IMR-90 (cell line): ENCODE measurements around the gene MICAL2. TPM values are rescaled to one million over a fixed set of nuclear protein-coding genes. Genes with fewer than 3 reads are reported as not detected.
A peak's percentile ranks its signal among the peaks of the same experiment; 100 is the strongest.

Source experiments
- ATAC-seq: fragments of 200-7000 bp; cut with Tn5 transposase; 2 replicates; pipeline ENCODE4 v1.9.1; 2020; ENCODE audit warnings: low read depth, mild to moderate bottlenecking, moderate library complexity
- BruUV-seq: library from RNA; stranded (reverse); fragments of 400-500 nt; replicated peaks from 2 replicates; lab custom pipeline; 2021; lab: Mats Ljungman, UMichigan
- CTCF ChIA-PET: fragments of 300-600 bp; formaldehyde crosslinking; extraction: SDS; loops from one replicate; lab custom pipeline; 2021; ENCODE audit warnings: antibody characterized with exemption; lab: Yijun Ruan, JAX
- POLR2A ChIA-PET: fragments of 300-600 bp; sonication (Branson Sonifier 250); formaldehyde crosslinking; loops from one replicate; lab custom pipeline; 2022; ENCODE audit warnings: antibody characterized with exemption; ENCODE audit not compliant: unreplicated experiment; lab: Charles Lee
- DNase-seq: peaks from one replicate; pipeline ENCODE4 v3.0.0; 2013
- H2AFZ ChIP-seq: replicated peaks from 2 replicates; pipeline ENCODE3; 2013; ENCODE audit warnings: low read length, mild to moderate bottlenecking; ENCODE audit not compliant: poor library complexity
- H2AK5ac ChIP-seq: 2 replicates; pipeline ENCODE4 v1.6.1; 2013; ENCODE audit warnings: low read depth, low read length, inconsistent platforms
- H2AK9ac ChIP-seq: replicated peaks from 2 replicates; pipeline ENCODE3; 2013; ENCODE audit warnings: mild to moderate bottlenecking, low read depth, low read length, moderate library complexity; ENCODE audit not compliant: poor library complexity
- H2BK120ac ChIP-seq: 2 replicates; pipeline ENCODE4 v1.6.1; 2013; ENCODE audit warnings: low read depth, low read length, inconsistent platforms
- H2BK15ac ChIP-seq: 3 replicates; pipeline ENCODE4 v1.6.1; 2013; ENCODE audit warnings: low read depth, low read length, inconsistent platforms
- H2BK20ac ChIP-seq: 2 replicates; pipeline ENCODE4 v1.6.1; 2013; ENCODE audit warnings: low read depth, mild to moderate bottlenecking, inconsistent platforms, low read length, moderate library complexity
- H2BK5ac ChIP-seq: 2 replicates; pipeline ENCODE4 v1.6.1; 2013; ENCODE audit warnings: mild to moderate bottlenecking, low read depth, low read length, inconsistent platforms; ENCODE audit not compliant: poor library complexity, severe bottlenecking
- H3K14ac ChIP-seq: replicated peaks from 2 replicates; pipeline ENCODE4 v1.6.1; 2013; ENCODE audit warnings: low read depth, low read length, inconsistent platforms
- H3K18ac ChIP-seq: 2 replicates; pipeline ENCODE4 v1.6.1; 2013; ENCODE audit warnings: low read depth, low read length, control low read depth
- H3K23ac ChIP-seq: 2 replicates; pipeline ENCODE4 v1.6.1; 2013; ENCODE audit warnings: low read depth, low read length, inconsistent platforms
- H3K27ac ChIP-seq: 2 replicates; pipeline ENCODE4 v1.5.1; 2013; ENCODE audit warnings: mild to moderate bottlenecking, control low read depth, low read length; ENCODE audit not compliant: insufficient read depth
- H3K27me3 ChIP-seq: 2 replicates; pipeline ENCODE4 v1.6.1; 2013; ENCODE audit warnings: low read length; ENCODE audit not compliant: control insufficient read depth, insufficient read depth
- H3K36me3 ChIP-seq: 2 replicates; pipeline ENCODE4 v1.6.1; 2013; ENCODE audit warnings: low read length, mixed read lengths; ENCODE audit not compliant: control insufficient read depth, insufficient read depth
- H3K4ac ChIP-seq: 2 replicates; pipeline ENCODE4 v1.6.1; 2013; ENCODE audit warnings: low read depth, low read length, inconsistent platforms
- H3K4me1 ChIP-seq: 2 replicates; pipeline ENCODE4 v1.6.1; 2013; ENCODE audit warnings: low read length, mixed read lengths; ENCODE audit not compliant: control insufficient read depth, insufficient read depth
- H3K4me2 ChIP-seq: 2 replicates; pipeline ENCODE4 v1.6.1; 2013; ENCODE audit warnings: low read depth, mild to moderate bottlenecking, control low read depth, low read length, moderate library complexity
- H3K4me3 ChIP-seq: 2 replicates; pipeline ENCODE4 v1.5.1; 2013; ENCODE audit warnings: low read depth, mild to moderate bottlenecking, control low read depth, low read length, moderate library complexity; ENCODE audit not compliant: insufficient read depth
- H3K56ac ChIP-seq: 2 replicates; pipeline ENCODE4 v1.6.1; 2013; ENCODE audit warnings: low read length, inconsistent platforms; ENCODE audit not compliant: insufficient read depth; ENCODE audit errors: extremely low read depth
- H3K79me1 ChIP-seq, 2 experiments: 2 replicates each; pipeline ENCODE4 v1.6.1; 2013; ENCODE audit warnings: low read length in 2 of 2, inconsistent platforms in 1 of 2, low read depth in 1 of 2
- H3K9ac ChIP-seq: 2 replicates; pipeline ENCODE4 v1.6.1; 2013; ENCODE audit warnings: low read depth, low read length, control low read depth
- H3K9me1 ChIP-seq: 2 replicates; pipeline ENCODE4 v1.6.1; 2013; ENCODE audit warnings: low read length, inconsistent platforms; ENCODE audit not compliant: insufficient read depth
- H3K9me3 ChIP-seq: 2 replicates; pipeline ENCODE4 v1.6.1; 2013; ENCODE audit warnings: low read length; ENCODE audit not compliant: control insufficient read depth, insufficient read depth
- H4K20me1 ChIP-seq: 2 replicates; pipeline ENCODE4 v1.6.1; 2013; ENCODE audit warnings: low read length, inconsistent platforms; ENCODE audit not compliant: insufficient read depth
- H4K5ac ChIP-seq: 2 replicates; pipeline ENCODE4 v1.6.1; 2013; ENCODE audit warnings: mild to moderate bottlenecking, low read depth, low read length, control low read depth
- H4K8ac ChIP-seq, 2 experiments: 2 replicates each; pipeline ENCODE4 v1.6.1; 2013; ENCODE audit warnings: low read depth in 2 of 2, low read length in 2 of 2, control low read depth in 1 of 2, inconsistent platforms in 1 of 2
- H4K91ac ChIP-seq: 2 replicates; pipeline ENCODE4 v1.6.1; 2013; ENCODE audit warnings: low read depth, low read length, inconsistent platforms; ENCODE audit not compliant: insufficient read depth
- BHLHE40 ChIP-seq: fragments of 150-350 bp; IDR thresholded peaks from 2 replicates; pipeline ENCODE4 v1.6.1; 2016; ENCODE audit warnings: mild to moderate bottlenecking, low read depth, low read length
- CEBPB ChIP-seq: IDR thresholded peaks from 2 replicates; pipeline ENCODE4 v1.6.1; 2012; ENCODE audit warnings: low read depth, low read length, improper control_type of control experiment
- CHD1 ChIP-seq: IDR thresholded peaks from 2 replicates; pipeline ENCODE4 v1.6.1; 2012; ENCODE audit warnings: low read depth, low read length, improper control_type of control experiment
- ELK1 ChIP-seq: fragments of 150-350 bp; IDR thresholded peaks from 2 replicates; pipeline ENCODE4 v1.6.1; 2016; ENCODE audit warnings: low read depth, mild to moderate bottlenecking, low read length, moderate library complexity, borderline replicate concordance
- FOS ChIP-seq: fragments of 150-350 bp; IDR thresholded peaks from 2 replicates; pipeline ENCODE4 v1.6.1; 2016; ENCODE audit warnings: low read depth, low read length
- MAFK ChIP-seq: IDR thresholded peaks from 2 replicates; pipeline ENCODE4 v1.6.1; 2012; ENCODE audit warnings: low read depth, low read length, improper control_type of control experiment
- MAZ ChIP-seq: IDR thresholded peaks from 2 replicates; pipeline ENCODE4 v1.6.1; 2012; ENCODE audit warnings: low read depth, mild to moderate bottlenecking, low read length, improper control_type of control experiment, moderate library complexity, borderline replicate concordance
- MXI1 ChIP-seq: IDR thresholded peaks from 2 replicates; pipeline ENCODE4 v1.6.1; 2012; ENCODE audit warnings: low read depth, mild to moderate bottlenecking, low read length, moderate library complexity, borderline replicate concordance
- NFE2L2 ChIP-seq: fragments of 150-350 bp; IDR thresholded peaks from 2 replicates; pipeline ENCODE4 v1.6.1; 2016; ENCODE audit warnings: low read depth, mild to moderate bottlenecking, low read length
- POLR2A ChIP-seq: IDR thresholded peaks from 2 replicates; pipeline ENCODE4 v1.6.1; 2012; ENCODE audit warnings: mild to moderate bottlenecking, low read depth, low read length
- RAD21 ChIP-seq: IDR thresholded peaks from 2 replicates; pipeline ENCODE4 v1.6.1; 2012; ENCODE audit warnings: low read length, improper control_type of control experiment
- RCOR1 ChIP-seq: IDR thresholded peaks from 2 replicates; pipeline ENCODE4 v1.6.1; 2012; ENCODE audit warnings: mild to moderate bottlenecking, low read length, improper control_type of control experiment; ENCODE audit not compliant: insufficient replicate concordance
- RFX5 ChIP-seq: IDR thresholded peaks from 2 replicates; pipeline ENCODE4 v1.8.0; 2012; ENCODE audit warnings: low read depth, mild to moderate bottlenecking, low read length, moderate library complexity
- SMC3 ChIP-seq: fragments of 150-350 bp; IDR thresholded peaks from 2 replicates; pipeline ENCODE4 v1.6.1; 2016; ENCODE audit warnings: low read depth, mild to moderate bottlenecking, antibody characterized with exemption, low read length, moderate library complexity
- USF2 ChIP-seq: fragments of 150-350 bp; IDR thresholded peaks from 2 replicates; pipeline ENCODE4 v1.6.1; 2017; ENCODE audit warnings: mild to moderate bottlenecking, antibody characterized with exemption, low read length, low read depth
- WGBS, 2 experiments: methylation state at CpG; one replicate each; pipeline versions ENCODE4 v1.1.5 to v1.1.7; 2013; ENCODE audit warnings: missing lambda C conversion rate in 2 of 2; ENCODE audit not compliant: insufficient read length in 1 of 2; ENCODE audit errors: extremely low coverage in 2 of 2; 5-methylcytosine and 5-hydroxymethylcytosine counted together
- dilution Hi-C: fragments of 300-500 bp; cut with HindIII; formaldehyde crosslinking; loops from one replicate; pipeline ENCODE4 v1.14.3; 2018; ENCODE audit warnings: low sequenced_read_pairs; ENCODE audit not compliant: unreplicated experiment
- in situ Hi-C: fragments of 300-500 bp; cut with MboI; formaldehyde crosslinking; loops from 3 replicates; pipeline ENCODE4 v1.14.3; 2019; ENCODE audit warnings: low sequenced_read_pairs, inconsistent platforms, mixed read lengths
- intact Hi-C: fragments of 100-400 bp; cut with micrococcal nuclease; formaldehyde crosslinking; loops from 2 replicates; pipeline ENCODE4 v1.10.0; 2022
- polyA plus RNA-seq, 3 experiments: library from polyadenylated mRNA; depleted of rRNA; stranded (reverse); fragments of >200 nt; gene quantifications; 2 replicates each; pipeline ENCODE4 v1.2.3, GENCODE V29; 2012; ENCODE audit warnings: low replicate concordance in 1 of 3
- total RNA-seq: library from RNA; depleted of rRNA; stranded (reverse); fragments of >200 nt; gene quantifications from 2 replicates; pipeline ENCODE4 v1.2.3, GENCODE V29; 2012

Gene MICAL2
- total and polyA plus RNA-seq, 2 of the 4 experiments (the other 2 are of a cell fraction), result 170 to 336 TPM

DNA sequence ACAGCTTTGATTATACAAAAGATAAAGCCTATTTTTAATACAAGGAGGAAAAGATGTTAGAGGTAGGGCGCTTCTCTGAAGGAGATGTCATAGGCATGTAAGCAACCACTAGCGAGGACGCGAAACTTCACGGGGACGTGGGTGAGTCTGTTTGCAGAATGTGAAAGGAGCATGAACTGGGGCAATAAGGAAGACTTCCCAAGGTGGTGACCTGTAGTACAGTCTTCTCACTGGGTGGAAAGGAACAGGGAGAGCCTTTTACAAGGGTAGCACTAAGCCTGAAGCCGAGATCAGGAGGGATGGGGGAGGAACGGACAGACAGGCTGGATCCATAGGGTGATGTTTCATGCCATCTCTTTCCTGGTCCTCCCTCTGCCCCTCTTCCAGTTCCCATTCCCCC, 10.0 kb upstream of the MICAL2 start:
- dilution Hi-C loops (no loop called here), intact Hi-C loops (no loop called here), in situ Hi-C loops (no loop called here)
- 0 out of 2 replicates have a peak overlapping the region, but pooled peaks have one; percentile 41 for H3K23ac ChIP-seq
- no peak for DNase-seq
- H3K4ac ChIP-seq, result peak overlapping the region; percentile 18; the same call in 1 of the 2 replicates
- H4K91ac ChIP-seq, result 0 out of 2 replicates have a peak overlapping the region, but pooled peaks have one; percentile 23
- no peak overlapping the region for H4K5ac ChIP-seq
- no peak overlapping the region; a peak in 1 of 4 replicates for H4K8ac ChIP-seq
- H2AK5ac ChIP-seq, result peak overlapping the region; percentile 23
- H4K20me1 ChIP-seq, result no peaks in the 10 kb centered on the region
- WGBS, 2 experiments, result 75% methylated on average over 4 of the region's 8 CpGs; no CpG with 5 or more reads in 1 of the 2 experiments
- H3K14ac ChIP-seq, result 0 out of 2 replicates have a peak overlapping the region, but pooled peaks have one; percentile 40
- ChIA-PET POLR2A (no interaction called here), CTCF (no interaction called here)
- TF ChIP-seq FOS (no peak), SMC3 (no peak), ELK1 (no peak), MAFK (no peak), RFX5 (no peak), BHLHE40 (no peak), MAZ (no peak), RCOR1 (no peak), CEBPB (no peak), CHD1 (no peak), NFE2L2 (no peak), MXI1 (no peak), POLR2A (no peak), RAD21 (no peak), USF2 (no peak)
- H3K9me1 ChIP-seq, result peaks cover 7% of the 10 kb centered on the region; the same call in 1 of the 2 replicates
- H3K9me3 ChIP-seq, result no peaks in the 10 kb centered on the region
- H2AK9ac ChIP-seq, result peak overlapping the region; percentile 71
- no peak overlapping the region for H3K56ac ChIP-seq
- peak overlapping the region; percentile 1 for H2AFZ ChIP-seq
- H2BK20ac ChIP-seq, result 0 out of 2 replicates have a peak overlapping the region, but pooled peaks have one; percentile 34
- peaks cover 8% of the 10 kb centered on the region for H3K4me1 ChIP-seq
- H2BK120ac ChIP-seq, result peak overlapping the region; percentile 35
- ATAC-seq, result no peak
- no peaks in the 10 kb centered on the region for H3K27me3 ChIP-seq
- no peak overlapping the region for H3K9ac ChIP-seq
- no peak overlapping the region for H2BK5ac ChIP-seq
- H2BK15ac ChIP-seq, result no peak overlapping the region
- no peak overlapping the region for H3K18ac ChIP-seq
- H3K4me2 ChIP-seq, result no peak overlapping the region
- H3K4me3 ChIP-seq, result no peak overlapping the region
- H3K27ac ChIP-seq, result no peak overlapping the region
- no TSS peak for BruUV-seq
- H3K36me3 ChIP-seq, result no peaks in the 10 kb centered on the region
- no peaks in the 10 kb centered on the region for H3K79me1 ChIP-seq
